Measurements from ENCODE around the gene UTS2B. TPM values are rescaled to one million over a fixed set of nuclear protein-coding genes. Genes with fewer than 3 reads are reported as not detected.

UTS2B gene
- total and polyA plus RNA-seq, 9 of the 15 experiments (the other 6 are each of a cell fraction or from before 2014, with no cell fraction given): 0.06 TPM; not detected in 8

DNA sequence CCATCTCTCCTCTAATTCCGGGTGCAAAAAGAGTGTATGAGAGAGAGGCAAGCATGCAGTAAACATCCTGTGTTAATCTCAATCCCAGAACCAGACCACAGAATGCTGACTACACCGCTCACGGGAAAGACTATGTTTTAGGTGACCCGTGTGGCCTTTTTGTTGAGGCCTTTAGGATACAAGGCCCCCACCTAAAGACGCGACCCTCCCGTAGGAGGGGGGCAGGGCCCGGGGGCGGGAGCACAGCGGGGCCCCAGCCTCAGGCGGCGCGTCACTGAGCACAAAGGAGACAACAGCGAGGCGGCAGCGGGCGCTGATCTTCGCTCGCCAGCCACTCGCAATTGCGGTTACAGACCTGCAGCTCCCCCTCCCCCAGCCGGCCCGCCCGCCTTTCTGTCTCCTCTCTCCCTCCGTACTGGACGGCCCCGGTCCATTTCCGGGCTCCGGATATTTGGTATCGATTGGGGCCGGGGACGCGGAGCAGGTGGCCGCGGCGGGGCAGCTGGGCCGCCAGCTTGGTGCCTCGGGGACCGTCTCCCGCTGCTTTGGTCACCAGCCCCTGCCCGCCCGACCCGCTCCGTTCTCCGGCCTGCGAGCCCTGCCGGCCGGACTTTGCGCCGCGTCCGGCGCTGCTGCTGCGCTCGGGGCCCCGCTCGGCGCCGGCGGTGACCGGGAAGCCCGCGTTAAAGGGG lies 1.2 kb downstream of the UTS2B start, which contains the start of gene CCDC50 (continued):
- TF ChIP-seq, protein P1, sequence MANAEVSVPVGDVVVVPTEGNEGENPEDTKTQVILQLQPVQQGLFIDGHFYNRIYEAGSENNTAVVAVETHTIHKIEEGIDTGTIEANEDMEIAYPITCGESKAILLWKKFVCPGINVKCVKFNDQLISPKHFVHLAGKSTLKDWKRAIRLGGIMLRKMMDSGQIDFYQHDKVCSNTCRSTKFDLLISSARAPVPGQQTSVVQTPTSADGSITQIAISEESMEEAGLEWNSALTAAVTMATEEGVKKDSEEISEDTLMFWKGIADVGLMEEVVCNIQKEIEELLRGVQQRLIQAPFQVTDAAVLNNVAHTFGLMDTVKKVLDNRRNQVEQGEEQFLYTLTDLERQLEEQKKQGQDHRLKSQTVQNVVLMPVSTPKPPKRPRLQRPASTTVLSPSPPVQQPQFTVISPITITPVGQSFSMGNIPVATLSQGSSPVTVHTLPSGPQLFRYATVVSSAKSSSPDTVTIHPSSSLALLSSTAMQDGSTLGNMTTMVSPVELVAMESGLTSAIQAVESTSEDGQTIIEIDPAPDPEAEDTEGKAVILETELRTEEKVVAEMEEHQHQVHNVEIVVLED (CRISPR knock-in tag; IDR thresholded peaks at IDR 0.05): 0 out of 2 replicates have a peak, but pooled peaks have one; percentile 18
- TF ChIP-seq RBM39 (optimal IDR thresholded peaks at IDR 0.05; ENCODE audit: low read depth, low read length) (no peak), CREBBP (IDR thresholded peaks at IDR 0.05; ENCODE audit: low read depth, low read length) (no peak), DDX20 (tag; IDR thresholded peaks at IDR 0.05; ENCODE audit: low read depth) (no peak), HDAC2 (IDR thresholded peaks at IDR 0.05) (0 out of 2 replicates have a peak, but pooled peaks have one; percentile 27), ZNF778 (CRISPR knock-in tag; IDR thresholded peaks at IDR 0.05) (no peak), BRD9 (IDR thresholded peaks at IDR 0.05; ENCODE audit: low read depth, partially characterized antibody) (no peak)
- TF ChIP-seq, protein P2, sequence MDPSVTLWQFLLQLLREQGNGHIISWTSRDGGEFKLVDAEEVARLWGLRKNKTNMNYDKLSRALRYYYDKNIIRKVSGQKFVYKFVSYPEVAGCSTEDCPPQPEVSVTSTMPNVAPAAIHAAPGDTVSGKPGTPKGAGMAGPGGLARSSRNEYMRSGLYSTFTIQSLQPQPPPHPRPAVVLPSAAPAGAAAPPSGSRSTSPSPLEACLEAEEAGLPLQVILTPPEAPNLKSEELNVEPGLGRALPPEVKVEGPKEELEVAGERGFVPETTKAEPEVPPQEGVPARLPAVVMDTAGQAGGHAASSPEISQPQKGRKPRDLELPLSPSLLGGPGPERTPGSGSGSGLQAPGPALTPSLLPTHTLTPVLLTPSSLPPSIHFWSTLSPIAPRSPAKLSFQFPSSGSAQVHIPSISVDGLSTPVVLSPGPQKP (CRISPR knock-in tag; IDR thresholded peaks at IDR 0.05): no peak
- TF ChIP-seq, protein P3, sequence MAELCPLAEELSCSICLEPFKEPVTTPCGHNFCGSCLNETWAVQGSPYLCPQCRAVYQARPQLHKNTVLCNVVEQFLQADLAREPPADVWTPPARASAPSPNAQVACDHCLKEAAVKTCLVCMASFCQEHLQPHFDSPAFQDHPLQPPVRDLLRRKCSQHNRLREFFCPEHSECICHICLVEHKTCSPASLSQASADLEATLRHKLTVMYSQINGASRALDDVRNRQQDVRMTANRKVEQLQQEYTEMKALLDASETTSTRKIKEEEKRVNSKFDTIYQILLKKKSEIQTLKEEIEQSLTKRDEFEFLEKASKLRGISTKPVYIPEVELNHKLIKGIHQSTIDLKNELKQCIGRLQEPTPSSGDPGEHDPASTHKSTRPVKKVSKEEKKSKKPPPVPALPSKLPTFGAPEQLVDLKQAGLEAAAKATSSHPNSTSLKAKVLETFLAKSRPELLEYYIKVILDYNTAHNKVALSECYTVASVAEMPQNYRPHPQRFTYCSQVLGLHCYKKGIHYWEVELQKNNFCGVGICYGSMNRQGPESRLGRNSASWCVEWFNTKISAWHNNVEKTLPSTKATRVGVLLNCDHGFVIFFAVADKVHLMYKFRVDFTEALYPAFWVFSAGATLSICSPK (IDR thresholded peaks at IDR 0.05; ENCODE audit: borderline replicate concordance): no peak
- TF ChIP-seq, protein P4, sequence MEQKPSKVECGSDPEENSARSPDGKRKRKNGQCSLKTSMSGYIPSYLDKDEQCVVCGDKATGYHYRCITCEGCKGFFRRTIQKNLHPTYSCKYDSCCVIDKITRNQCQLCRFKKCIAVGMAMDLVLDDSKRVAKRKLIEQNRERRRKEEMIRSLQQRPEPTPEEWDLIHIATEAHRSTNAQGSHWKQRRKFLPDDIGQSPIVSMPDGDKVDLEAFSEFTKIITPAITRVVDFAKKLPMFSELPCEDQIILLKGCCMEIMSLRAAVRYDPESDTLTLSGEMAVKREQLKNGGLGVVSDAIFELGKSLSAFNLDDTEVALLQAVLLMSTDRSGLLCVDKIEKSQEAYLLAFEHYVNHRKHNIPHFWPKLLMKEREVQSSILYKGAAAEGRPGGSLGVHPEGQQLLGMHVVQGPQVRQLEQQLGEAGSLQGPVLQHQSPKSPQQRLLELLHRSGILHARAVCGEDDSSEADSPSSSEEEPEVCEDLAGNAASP (IDR thresholded peaks at IDR 0.05): no peak

Measured in K562 (cell line).